T-helper 2 cell treated with Interferon-gamma antibody and Interleukin-4, amounts not matched to agents 5 μg/mL and 100 μg/mL, for 36 hours (primary cell): ENCODE measurements around the gene CLBA1.

Source experiments
- DNase-seq: peaks from one replicate; pipeline ENCODE4 v3.0.0; 2021; ENCODE audit warnings: low spot score
- H3K27ac Mint-ChIP-seq: one replicate; pipeline ENCODE4 v1.8.0; 2021; ENCODE audit warnings: mild to moderate bottlenecking, mixed read lengths
- H3K27me3 Mint-ChIP-seq: one replicate; pipeline ENCODE4 v1.8.0; 2021; ENCODE audit warnings: low read depth, mixed read lengths
- H3K36me3 Mint-ChIP-seq: one replicate; pipeline ENCODE4 v1.8.0; 2021; ENCODE audit warnings: low read depth, mixed read lengths
- H3K4me1 Mint-ChIP-seq: one replicate; pipeline ENCODE4 v1.8.0; 2021; ENCODE audit warnings: low read depth, mixed read lengths
- H3K4me3 Mint-ChIP-seq: one replicate; pipeline ENCODE4 v1.8.0; 2022; ENCODE audit warnings: mild to moderate bottlenecking, moderate library complexity, mixed read lengths
- H3K9me3 Mint-ChIP-seq: one replicate; pipeline ENCODE4 v1.8.0; 2021; ENCODE audit warnings: mixed read lengths

CLBA1 gene

GRCh38 chr14:104978746-104979691, 6.6 kb upstream of the CLBA1 start:
- Mint-ChIP-seq H3K27ac (no peak overlapping the region), H3K9me3 (no peaks in the 10 kb centered on the region), H3K4me3 (peak overlapping the region; percentile 43), H3K27me3 (peaks cover 24% of the 10 kb centered on the region), H3K4me1 (peaks cover 3% of the 10 kb centered on the region), H3K36me3 (no peaks in the 10 kb centered on the region)
- no peak for DNase-seq

- peaks cover 24% of the 10 kb centered on the region for H3K27me3 Mint-ChIP-seq
- H3K36me3 Mint-ChIP-seq = no peaks in the 10 kb centered on the region
- H3K4me1 Mint-ChIP-seq = peaks cover 3% of the 10 kb centered on the region
- no peaks in the 10 kb centered on the region for H3K9me3 Mint-ChIP-seq
- peak overlapping the region; percentile 4 for H3K27ac Mint-ChIP-seq
- no peak overlapping the region for H3K4me3 Mint-ChIP-seq
- DNase-seq = no peak
Observed at GRCh38 chr14:104979758-104980610, 5.6 kb upstream of the CLBA1 start.

GRCh38 chr14:104980611-104981531, 4.7 kb upstream of the CLBA1 start:
- no peak overlapping the region for H3K27ac Mint-ChIP-seq
- peaks cover 24% of the 10 kb centered on the region for H3K27me3 Mint-ChIP-seq
- peaks cover 3% of the 10 kb centered on the region for H3K4me1 Mint-ChIP-seq
- H3K4me3 Mint-ChIP-seq = no peak overlapping the region
- DNase-seq = no peak
- H3K36me3 Mint-ChIP-seq = no peaks in the 10 kb centered on the region
- H3K9me3 Mint-ChIP-seq = no peaks in the 10 kb centered on the region

- H3K36me3 Mint-ChIP-seq = no peaks in the 10 kb centered on the region
- DNase-seq = no peak
- peaks cover 19% of the 10 kb centered on the region for H3K27me3 Mint-ChIP-seq
- no peaks in the 10 kb centered on the region for H3K9me3 Mint-ChIP-seq
- no peak overlapping the region for H3K4me3 Mint-ChIP-seq
- no peaks in the 10 kb centered on the region for H3K4me1 Mint-ChIP-seq
- H3K27ac Mint-ChIP-seq = no peak overlapping the region
Observed at GRCh38 chr14:104981699-104982541, 3.7 kb upstream of the CLBA1 start.

- no peak overlapping the region for H3K4me3 Mint-ChIP-seq
Observed at GRCh38 chr14:104982548-104983230, 2.9 kb upstream of the CLBA1 start.

GRCh38 chr14:104983231-104983721, 2.3 kb upstream of the CLBA1 start:
- DNase-seq = no peak
- H3K9me3 Mint-ChIP-seq = no peaks in the 10 kb centered on the region
- no peak overlapping the region for H3K4me3 Mint-ChIP-seq
- peaks cover 2% of the 10 kb centered on the region for H3K4me1 Mint-ChIP-seq
- H3K36me3 Mint-ChIP-seq = no peaks in the 10 kb centered on the region
- peaks cover 18% of the 10 kb centered on the region for H3K27me3 Mint-ChIP-seq
- H3K27ac Mint-ChIP-seq = no peak overlapping the region

More at GRCh38 chr14:104982548-104983230, 2.9 kb upstream of the CLBA1 start:
- H3K27ac Mint-ChIP-seq = no peak overlapping the region
- DNase-seq = no peak
- H3K27me3 Mint-ChIP-seq = peaks cover 18% of the 10 kb centered on the region
- no peaks in the 10 kb centered on the region for H3K9me3 Mint-ChIP-seq
- no peaks in the 10 kb centered on the region for H3K36me3 Mint-ChIP-seq
- H3K4me1 Mint-ChIP-seq = peaks cover 2% of the 10 kb centered on the region

GRCh38 chr14:104984056-104984894, 1.3 kb upstream of the CLBA1 start:
- H3K27me3 Mint-ChIP-seq = peaks cover 11% of the 10 kb centered on the region
- H3K36me3 Mint-ChIP-seq = no peaks in the 10 kb centered on the region
- H3K4me3 Mint-ChIP-seq = peak overlapping the region; percentile 70
- peak overlapping the region; percentile 60 for H3K27ac Mint-ChIP-seq
- no peaks in the 10 kb centered on the region for H3K9me3 Mint-ChIP-seq
- peaks cover 2% of the 10 kb centered on the region for H3K4me1 Mint-ChIP-seq
- no peak for DNase-seq

- Mint-ChIP-seq H3K4me3 (peak overlapping the region; percentile 67), H3K27me3 (peaks cover 5% of the 10 kb centered on the region), H3K36me3 (no peaks in the 10 kb centered on the region), H3K4me1 (peaks cover 2% of the 10 kb centered on the region), H3K27ac (no peak overlapping the region), H3K9me3 (no peaks in the 10 kb centered on the region)
- DNase-seq = no peak
Observed at GRCh38 chr14:104986487-104987164, 1.0 kb downstream of the CLBA1 start.

- Mint-ChIP-seq H3K27ac (no peak overlapping the region), H3K27me3 (peaks cover 5% of the 10 kb centered on the region), H3K36me3 (no peaks in the 10 kb centered on the region), H3K4me1 (peaks cover 2% of the 10 kb centered on the region), H3K4me3 (no peak overlapping the region), H3K9me3 (no peaks in the 10 kb centered on the region)
- DNase-seq = no peak
Observed at GRCh38 chr14:104989236-104989950, 3.8 kb downstream of the CLBA1 start.

GRCh38 chr14:104989951-104990303, 4.3 kb downstream of the CLBA1 start:
- no peak overlapping the region for H3K27ac Mint-ChIP-seq

GRCh38 chr14:104991896-104992230, 6.3 kb downstream of the CLBA1 start:
- Mint-ChIP-seq H3K4me1 (peaks cover 2% of the 10 kb centered on the region), H3K4me3 (no peak overlapping the region), H3K27ac (no peak overlapping the region), H3K27me3 (peaks cover 5% of the 10 kb centered on the region), H3K9me3 (no peaks in the 10 kb centered on the region), H3K36me3 (no peaks in the 10 kb centered on the region)
- DNase-seq = no peak

More at GRCh38 chr14:104989951-104990303, 4.3 kb downstream of the CLBA1 start:
- Mint-ChIP-seq H3K4me3 (no peak overlapping the region), H3K4me1 (peaks cover 2% of the 10 kb centered on the region), H3K27me3 (peaks cover 5% of the 10 kb centered on the region), H3K9me3 (no peaks in the 10 kb centered on the region), H3K36me3 (no peaks in the 10 kb centered on the region)
- no peak for DNase-seq
